GM18507 (cell line): ENCODE data around the gene LRP10.
A peak's percentile ranks its signal among the peaks of the same experiment; 100 is the strongest.
"Not testable (repeated sequence)": the region's sequence is repeated elsewhere in the genome, so short reads cannot be mapped to it uniquely, and the experiment has no call there.

Source experiments
- DNase-seq: peaks from one replicate; pipeline ENCODE4 v3.0.0; 2011; ENCODE audit warnings: low read depth; ENCODE audit not compliant: insufficient read length; ENCODE audit errors: extremely low spot score
- FAIRE-seq: peaks from 2 replicates; lab custom pipeline; 2011; peaks lifted over from hg19 to GRCh38; lab: Jason Lieb, UNC

LRP10 gene

DNA sequence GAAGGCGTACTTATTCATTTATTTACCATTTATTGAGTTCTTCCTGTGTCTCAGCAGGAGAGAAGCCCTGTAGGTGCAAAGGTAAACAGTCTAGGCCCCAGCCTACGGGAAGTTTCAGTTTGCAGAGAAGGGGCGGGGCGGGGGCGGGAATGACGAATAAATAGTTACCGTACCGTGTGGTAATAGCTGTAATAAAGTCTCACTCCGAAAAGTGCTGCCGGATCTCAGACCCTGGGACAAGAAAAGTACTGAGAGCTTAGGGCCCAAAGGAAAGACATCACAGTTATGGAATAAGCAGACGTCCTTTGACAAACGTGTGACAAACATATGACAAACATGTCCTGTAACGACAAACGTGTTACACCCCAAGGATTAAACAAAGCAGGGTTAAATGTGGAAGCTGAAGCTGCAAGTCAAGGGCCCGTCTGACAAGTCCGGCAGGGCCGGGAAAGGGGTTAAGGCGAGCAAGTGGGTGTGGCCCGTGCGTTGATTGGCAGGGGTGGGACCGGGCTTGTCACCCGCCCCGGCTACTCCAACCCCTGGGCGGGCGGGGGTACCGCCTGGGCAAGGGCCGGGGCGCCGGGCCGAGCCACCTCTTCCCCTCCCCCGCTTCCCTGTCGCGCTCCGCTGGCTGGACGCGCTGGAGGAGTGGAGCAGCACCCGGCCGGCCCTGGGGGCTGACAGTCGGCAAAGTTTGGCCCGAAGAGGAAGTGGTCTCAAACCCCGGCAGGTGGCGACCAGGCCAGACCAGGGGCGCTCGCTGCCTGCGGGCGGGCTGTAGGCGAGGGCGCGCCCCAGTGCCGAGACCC lies at the start of gene LRP10:
Gene LRP10 (plus strand): TSS at position 517 of the 809 bp plus-strand sequence. CDS start 564 bp downstream, outside the sequence.
- FAIRE-seq, result peak; percentile 68

GRCh38 chr14:22822016-22822570 lies 49.4 kb upstream of the LRP10 start:
- FAIRE-seq (no peak), DNase-seq (no peak)

More for the DNA sequence above, at the start of gene LRP10:
- peak; percentile 59 for DNase-seq

DNA sequence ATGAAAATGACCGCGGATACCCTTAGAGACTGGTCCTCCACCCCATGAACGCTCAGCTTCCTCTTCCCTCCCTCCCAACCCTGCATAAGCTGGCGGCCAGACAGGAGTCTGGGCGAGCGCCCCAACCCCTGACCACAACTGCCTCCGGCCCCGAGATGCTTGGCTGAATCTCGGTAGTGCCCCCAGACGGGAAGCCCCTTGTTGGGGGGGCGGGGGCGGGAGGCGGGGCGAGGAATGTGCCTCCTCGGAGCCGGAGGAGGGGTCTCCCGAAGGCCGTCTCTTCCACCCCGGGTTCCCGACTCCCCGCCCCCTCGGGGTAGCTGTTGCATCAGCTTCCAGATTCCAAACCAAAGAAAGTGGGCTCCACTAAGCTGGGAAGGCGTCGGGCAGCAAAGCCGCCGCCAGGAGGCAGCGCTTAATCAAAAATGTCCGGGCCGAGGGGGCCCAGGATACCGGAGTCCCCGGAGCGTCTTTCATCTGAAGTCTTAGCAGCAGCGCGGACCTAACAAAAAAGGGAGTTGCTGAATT lies 48.9 kb upstream of the LRP10 start:
- FAIRE-seq (peak; percentile 44), DNase-seq (no peak)

DNA sequence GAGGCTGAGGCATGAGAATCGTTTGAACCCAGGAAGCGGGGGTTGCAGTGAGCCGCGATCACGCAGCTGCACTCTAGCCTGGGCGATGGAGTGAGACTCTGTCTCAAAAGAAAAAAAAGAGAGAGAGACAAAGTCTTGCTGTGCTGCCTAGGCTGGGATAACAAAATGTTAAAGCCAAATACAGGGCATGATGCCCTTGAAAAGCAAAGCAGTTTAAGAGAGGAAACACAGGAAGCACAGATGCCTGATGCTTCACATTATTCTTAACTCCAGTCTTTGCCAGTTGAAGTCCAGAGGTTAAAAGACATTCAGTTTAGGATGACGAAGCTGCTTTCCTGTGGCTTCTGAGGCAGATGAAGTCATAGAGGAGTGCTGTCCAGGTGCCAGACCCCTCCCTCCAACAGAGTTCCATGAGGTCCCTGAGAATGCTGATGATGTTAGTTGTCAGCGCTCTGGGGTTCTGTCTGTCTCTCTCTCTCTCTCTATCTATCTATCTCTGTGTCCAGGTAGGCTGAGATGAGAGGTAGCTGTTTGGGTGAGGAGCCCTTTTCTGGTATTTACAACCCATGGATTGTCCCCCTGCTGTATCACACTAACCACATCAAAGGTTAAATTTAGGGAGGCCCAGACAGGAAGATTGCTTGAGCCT lies 46.7 kb upstream of the LRP10 start:
- FAIRE-seq (no peak), DNase-seq (no peak)

- DNase-seq, FAIRE-seq: not testable (repeated sequence)
Observed at GRCh38 chr14:22829076-22829660, 42.4 kb upstream of the LRP10 start.

DNA sequence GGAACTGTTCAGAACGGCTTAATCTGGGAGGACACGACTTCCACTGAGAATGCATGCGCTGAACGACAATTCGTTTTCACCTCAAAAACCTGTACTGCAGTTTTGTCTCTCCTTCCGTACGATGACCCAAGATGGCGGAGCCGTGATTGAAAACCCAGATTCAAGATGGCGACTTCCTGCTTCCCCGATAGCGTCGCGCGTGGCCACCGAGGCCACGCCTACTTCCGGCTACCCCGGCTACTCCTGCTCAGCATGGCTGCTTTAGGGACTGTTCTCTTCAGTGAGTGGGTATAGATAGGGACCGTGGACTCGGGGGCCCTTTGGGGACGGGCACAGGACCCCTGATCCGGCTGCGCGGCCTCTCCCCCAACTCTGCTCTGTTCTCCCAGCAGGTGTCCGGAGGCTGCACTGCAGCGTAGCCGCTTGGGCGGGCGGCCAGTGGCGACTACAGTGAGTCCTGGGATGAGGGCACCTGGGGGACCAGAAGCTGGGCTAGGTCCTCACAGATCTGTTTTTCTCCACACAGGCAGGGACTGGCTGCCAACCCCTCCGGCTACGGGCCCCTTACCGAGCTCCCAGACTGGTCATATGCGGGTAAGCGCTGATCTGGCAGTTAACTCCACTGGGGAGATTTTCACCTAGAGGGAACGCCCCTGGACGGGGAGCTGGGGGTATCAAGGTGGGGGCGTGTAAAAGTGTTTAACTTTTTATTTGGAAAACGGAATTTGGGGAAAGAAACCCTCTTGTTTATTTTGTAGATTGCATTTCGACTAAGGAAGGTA lies 41.7 kb upstream of the LRP10 start, which contains the start of gene MRPL52:
Gene MRPL52 (plus strand): TSS at position 227 of the 782 bp plus-strand sequence. CDS start 26 bp downstream, at position 253.
- DNase-seq, result peak; percentile 85
- FAIRE-seq, result peak; percentile 93

GRCh38 chr14:22830443-22831010 lies 41.0 kb upstream of the LRP10 start:
- DNase-seq (no peak), FAIRE-seq (no peak)

- DNase-seq (no peak), FAIRE-seq (no peak)
Observed at GRCh38 chr14:22835505-22835904, 36.0 kb upstream of the LRP10 start.

DNA sequence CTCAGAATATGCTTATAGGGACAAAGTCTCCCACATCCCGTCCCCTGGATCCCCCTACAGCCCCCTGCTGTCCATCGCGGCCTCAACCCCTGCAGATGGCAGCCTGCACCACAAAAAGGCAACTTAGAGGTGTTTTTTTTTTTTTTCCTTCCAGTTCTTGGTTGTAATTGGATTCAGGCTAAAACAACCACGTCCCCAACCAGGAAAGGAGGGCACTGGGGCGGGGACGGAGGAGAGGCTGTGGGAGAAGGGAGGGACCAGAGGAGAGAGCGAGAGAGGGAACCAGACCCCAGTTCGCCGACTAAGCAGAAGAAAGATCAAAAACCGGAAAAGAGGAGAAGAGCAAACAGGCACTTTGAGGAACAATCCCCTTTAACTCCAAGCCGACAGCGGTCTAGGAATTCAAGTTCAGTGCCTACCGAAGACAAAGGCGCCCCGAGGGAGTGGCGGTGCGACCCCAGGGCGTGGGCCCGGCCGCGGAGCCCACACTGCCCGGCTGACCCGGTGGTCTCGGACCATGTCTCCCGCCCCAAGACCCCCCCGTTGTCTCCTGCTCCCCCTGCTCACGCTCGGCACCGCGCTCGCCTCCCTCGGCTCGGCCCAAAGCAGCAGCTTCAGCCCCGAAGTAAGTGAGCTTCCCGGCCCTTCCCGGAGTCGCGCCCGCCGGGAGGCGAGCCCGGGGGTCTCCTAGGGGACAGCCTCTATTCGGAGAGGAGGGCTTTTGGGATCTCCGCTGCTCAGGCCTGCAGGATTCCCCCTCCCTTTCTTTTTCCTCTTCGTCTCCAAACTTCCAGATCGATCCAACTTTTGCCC lies 35.0 kb upstream of the LRP10 start, which contains the start of gene MMP14:
Gene MMP14 (plus strand): TSS at position 285 of the 813 bp plus-strand sequence. CDS start 233 bp downstream, at position 518.
- FAIRE-seq, result no peak

DNA sequence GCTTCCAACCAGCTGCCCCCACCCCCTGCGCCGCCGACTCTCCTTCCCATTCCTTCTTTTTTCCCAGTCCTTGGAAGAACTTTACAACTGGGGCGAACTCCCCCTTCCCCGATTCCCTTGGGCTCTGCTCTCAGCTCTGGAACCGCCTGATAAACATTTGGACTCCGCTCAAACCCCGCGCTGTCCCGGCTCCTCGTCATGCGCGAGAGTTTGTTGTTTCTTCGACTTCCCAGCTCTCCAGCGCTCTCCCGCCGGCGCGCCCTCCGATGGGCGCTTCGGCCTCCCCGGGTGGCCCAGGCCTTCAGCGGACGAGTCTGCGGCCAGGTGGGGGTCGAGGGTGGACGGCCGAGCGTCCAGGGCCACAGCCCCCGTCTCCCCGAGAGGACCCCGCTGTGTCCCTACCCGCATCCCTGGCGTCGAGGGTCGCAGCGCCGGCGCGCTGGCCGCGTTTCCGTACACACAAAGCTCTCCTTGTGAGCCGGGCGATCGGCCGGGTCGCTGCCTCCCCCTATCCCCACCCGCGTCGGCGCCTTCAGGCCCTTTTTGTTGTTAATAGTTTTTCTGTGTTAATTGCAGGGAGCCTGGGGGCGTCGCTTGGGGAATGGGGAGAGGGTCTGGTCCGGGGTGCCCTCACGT lies 34.3 kb upstream of the LRP10 start:
- FAIRE-seq (no peak), DNase-seq (no peak)

More for the DNA sequence above, 35.0 kb upstream of the LRP10 start, which contains the start of gene MMP14:
- no peak for DNase-seq

- DNase-seq (no peak), FAIRE-seq (no peak)
Observed at GRCh38 chr14:22837750-22838538, 33.6 kb upstream of the LRP10 start.

GRCh38 chr14:22838631-22839041 lies 32.9 kb upstream of the LRP10 start:
- DNase-seq, result no peak
- FAIRE-seq, result no peak

- FAIRE-seq (no peak), DNase-seq (no peak)
Observed at GRCh38 chr14:22839159-22839779, 32.3 kb upstream of the LRP10 start.

GRCh38 chr14:22841311-22841710 lies 30.2 kb upstream of the LRP10 start:
- no peak for FAIRE-seq
- DNase-seq, result no peak

DNA sequence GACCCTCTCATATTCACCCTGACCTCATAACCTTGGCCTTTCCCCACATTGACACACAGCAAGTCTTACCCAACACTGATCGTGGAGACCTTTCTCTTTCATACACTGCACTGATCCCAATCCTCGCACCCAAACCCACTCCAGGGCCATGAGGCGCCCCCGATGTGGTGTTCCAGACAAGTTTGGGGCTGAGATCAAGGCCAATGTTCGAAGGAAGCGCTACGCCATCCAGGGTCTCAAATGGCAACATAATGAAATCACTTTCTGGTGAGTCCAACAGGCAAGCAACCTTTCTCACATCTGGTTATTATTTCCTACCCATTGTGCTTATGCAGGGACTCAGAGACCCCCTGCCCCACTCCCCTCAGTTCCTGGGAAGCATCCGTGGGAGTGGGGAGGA lies 29.8 kb upstream of the LRP10 start:
- no peak for FAIRE-seq
- DNase-seq, result no peak
